Measurements from ENCODE around the gene SLC22A5.

The SLC22A5 gene

DNA sequence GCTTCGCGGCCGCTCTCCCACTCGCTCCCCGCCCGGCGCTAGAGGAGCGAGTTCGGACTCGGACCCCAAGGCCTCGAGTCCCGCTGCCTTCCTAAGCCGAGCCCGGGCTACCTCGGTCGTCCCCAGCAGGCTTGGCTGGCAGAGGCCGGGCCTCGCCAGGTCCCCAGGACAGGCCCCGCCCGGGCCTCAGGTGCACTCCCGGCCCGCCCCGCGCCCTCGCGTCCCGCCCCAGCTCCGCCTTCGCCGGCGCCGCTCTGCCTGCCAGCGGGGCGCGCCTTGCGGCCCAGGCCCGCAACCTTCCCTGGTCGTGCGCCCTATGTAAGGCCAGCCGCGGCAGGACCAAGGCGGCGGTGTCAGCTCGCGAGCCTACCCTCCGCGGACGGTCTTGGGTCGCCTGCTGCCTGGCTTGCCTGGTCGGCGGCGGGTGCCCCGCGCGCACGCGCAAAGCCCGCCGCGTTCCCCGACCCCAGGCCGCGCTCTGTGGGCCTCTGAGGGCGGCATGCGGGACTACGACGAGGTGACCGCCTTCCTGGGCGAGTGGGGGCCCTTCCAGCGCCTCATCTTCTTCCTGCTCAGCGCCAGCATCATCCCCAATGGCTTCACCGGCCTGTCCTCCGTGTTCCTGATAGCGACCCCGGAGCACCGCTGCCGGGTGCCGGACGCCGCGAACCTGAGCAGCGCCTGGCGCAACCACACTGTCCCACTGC is at the start of gene SLC22A5:
Gene SLC22A5, plus strand, starts transcription at position 237 of the 707 bp plus-strand sequence. Its CDS starts 263 bp downstream, at position 500.
- DNase-seq = peak; percentile 81

GRCh38 chr5:132319975-132320374 is 49.5 kb upstream of the SLC22A5 start:
- DNase-seq = no peak

- DNase-seq = no peak
Observed at GRCh38 chr5:132321109-132321721, 48.3 kb upstream of the SLC22A5 start.

GRCh38 chr5:132322266-132322665 is 47.2 kb upstream of the SLC22A5 start:
- no peak for DNase-seq

DNA sequence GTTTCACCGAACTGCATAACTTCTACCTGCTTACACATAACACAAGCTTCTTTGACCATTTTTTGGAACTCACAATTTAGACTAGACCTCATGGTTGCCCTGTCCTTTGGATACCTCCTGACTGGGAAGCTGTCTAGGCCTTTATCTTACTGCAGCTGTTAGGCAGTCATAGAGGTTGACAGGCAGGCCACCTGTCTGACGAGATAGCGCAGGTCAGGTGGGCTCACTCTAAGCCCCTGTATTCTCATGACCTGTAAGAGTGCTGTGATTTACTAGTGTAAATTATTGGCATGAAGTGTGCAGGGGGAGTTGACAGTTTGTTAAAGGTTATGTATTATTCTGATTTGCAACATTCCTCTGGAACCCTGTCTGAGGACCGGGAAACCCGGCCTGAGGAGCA is 46.3 kb upstream of the SLC22A5 start:
- no peak for DNase-seq

DNA sequence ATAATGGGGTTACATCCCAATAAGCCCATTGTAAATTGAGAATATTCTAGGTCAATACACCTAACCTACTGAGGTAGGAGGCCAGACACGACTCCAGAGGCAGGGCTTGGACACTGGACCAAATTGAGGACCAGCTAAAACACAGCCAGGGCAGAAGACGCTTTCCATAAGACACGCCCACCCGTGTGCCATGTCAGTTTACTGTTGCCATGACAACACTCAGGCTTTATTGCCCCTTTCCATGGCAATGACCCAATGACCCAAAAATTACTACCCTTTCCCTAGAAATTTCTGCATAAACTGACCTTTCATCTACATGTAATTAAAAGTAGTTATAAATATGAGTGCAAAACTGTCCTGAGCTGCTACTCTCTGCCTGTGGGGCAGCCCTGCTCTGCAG is 43.8 kb upstream of the SLC22A5 start:
- DNase-seq = no peak

DNA sequence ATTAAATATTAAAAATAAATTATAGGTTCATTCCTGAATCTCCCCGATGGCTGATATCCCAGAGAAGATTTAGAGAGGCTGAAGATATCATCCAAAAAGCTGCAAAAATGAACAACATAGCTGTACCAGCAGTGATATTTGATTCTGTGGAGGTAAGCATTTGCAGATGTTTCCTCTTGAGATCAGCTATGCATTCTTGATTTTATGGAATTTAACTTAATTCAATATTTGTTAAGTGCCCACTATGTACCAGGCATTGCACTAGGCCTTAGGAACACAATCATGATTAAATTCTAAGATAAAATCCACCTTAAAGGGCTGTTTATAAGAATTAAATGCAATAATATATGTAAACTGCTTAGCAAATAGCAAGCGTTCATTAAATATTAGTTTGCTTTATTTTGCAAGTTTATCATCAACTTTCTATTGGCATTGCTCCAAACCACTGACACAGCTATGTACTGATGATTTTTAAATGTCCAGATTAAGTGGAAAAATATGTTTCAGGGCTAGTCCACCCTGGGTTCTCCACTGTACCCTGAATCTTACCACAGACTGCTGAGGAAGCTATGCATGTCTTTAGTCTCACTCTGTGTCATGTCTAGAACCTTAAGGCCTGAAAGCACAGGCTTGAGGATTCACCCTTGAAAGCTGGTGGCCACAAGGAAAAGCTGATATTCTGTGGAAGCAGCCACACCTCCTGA is 42.1 kb upstream of the SLC22A5 start:
- DNase-seq = no peak

DNA sequence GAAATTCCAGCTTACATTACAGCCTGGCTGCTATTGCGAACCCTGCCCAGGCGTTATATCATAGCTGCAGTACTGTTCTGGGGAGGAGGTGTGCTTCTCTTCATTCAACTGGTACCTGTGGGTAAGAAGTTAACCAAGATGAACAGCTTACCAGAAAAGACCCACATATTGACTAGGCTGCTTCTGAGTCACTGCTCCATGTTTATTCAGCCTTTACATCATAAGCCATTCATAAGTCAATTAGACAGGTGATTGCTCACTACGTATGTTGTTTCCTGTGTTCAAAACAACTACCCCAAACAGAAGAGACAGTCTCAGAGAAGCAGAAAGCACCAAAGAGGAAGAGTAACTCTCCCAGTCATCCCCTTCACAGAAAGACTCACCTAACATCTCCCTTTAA is 34.7 kb upstream of the SLC22A5 start:
- no peak for DNase-seq

DNA sequence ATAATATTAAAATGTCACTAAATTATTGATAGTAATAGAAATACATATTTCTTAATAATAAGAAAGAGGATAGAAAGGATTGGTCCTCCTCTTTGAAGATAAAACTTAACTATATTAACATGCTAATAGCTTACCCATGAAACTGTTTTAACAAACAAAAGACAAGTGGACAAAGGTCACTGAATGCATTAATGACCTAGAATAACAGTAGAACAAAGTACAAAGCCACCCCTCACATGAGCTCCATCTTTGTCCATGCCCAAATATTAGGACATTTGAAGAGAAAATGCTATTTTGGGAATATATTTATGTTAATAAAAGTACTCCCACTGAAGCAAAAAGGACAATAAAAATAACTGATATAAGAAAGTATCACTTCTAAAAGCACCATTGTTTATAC is 34.1 kb upstream of the SLC22A5 start:
- DNase-seq = no peak

DNA sequence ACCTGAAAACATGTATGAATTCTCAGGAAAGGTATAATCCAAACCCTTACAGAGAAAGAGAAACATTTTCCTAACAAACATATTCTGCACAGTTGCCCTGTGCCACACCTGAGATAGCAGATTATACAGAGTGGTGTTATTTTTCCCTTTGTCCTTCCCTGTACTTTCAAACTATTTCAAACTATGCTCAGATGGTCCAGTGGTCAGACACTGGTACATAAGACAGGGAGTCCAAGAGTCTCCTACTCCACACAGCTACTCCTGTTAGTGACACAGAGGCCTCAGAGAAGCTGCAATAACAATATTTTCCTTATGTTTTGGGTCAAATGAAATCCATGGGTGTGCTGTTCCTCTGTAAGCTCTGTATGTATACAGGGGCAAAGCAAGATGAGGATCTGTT is 30.0 kb upstream of the SLC22A5 start:
- no peak for DNase-seq

DNA sequence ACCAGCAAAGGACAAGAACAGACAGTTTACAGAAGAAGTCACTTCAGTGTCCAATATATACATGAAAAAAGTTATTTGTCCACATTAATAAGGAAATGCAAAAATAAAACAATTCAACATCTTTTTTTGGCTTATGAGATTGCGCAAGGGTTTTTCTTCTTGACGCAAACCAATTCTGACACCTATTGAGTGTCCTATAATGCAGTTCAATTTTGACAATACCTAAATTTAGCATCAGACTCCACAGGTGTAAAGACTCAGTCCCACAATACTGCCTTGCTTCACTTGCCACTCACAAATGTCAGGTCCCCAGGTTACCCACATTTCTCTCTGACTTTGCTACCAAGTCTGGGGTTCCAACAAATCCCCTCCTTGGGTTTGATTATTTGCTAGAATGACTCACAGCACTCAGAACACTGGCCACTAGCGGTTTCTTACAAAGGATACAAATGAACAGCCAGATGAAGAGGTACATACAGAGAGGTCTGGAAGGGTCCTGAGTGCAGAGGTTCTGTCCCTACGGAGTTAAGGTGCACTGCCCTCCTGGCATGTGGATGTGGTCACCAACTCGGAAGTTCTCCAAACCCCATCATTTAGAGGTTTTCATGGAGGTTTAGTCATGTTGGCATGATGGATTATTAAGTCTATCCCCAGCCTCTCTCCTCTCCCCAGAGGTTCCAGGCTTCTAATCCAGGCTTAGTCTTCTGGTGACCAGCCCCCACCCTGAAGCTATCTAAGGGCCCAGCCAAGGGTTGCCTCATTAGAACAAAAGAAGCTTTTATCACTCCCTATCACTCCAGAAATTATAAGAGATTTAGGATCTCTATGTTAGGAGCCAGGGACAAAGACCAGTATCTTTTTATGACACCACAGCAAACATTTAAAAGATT is 27.0 kb upstream of the SLC22A5 start:
- DNase-seq = no peak

- no peak for DNase-seq
Observed at GRCh38 chr5:132344775-132345514, 24.6 kb upstream of the SLC22A5 start.

- DNase-seq = no peak
Observed at GRCh38 chr5:132353486-132353995, 16.0 kb upstream of the SLC22A5 start.

DNA sequence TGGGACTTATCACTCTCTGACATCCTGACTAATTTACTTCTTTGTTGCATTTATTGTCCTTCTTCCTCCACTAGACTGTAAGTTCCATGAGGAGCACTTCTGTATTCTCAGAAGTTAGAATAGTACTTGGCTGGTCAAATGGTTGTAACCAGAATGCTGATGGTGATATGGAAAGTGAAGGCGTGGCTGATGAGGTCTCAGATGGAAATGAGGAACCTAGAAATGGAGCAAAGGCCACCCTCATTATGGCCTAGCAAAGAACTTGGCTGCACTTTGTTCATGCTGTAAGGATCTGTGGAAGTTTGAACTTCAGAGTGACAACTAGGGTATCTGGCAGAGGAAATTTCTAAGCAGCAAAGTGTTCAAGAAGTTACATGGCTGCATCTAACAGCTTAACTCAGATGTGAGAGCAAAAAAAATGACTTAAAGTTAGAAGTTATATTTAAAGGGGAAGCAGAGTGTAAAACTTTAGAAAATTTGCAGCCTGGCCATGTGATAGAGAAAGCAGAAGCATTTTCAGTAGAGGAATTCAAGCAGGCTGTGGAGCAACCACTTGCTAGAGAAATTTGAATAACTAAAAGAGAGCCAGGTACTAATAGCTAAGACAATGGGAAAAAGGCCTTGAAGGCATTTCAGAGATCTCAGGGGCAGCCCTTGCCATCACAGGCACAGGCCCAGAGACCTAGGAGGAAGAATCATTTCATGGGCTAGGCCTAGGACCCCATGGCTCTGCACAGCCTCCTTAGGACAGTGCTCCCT is 14.9 kb upstream of the SLC22A5 start:
- no peak for DNase-seq

GRCh38 chr5:132355140-132355765 is 14.3 kb upstream of the SLC22A5 start:
- no peak for DNase-seq

DNA sequence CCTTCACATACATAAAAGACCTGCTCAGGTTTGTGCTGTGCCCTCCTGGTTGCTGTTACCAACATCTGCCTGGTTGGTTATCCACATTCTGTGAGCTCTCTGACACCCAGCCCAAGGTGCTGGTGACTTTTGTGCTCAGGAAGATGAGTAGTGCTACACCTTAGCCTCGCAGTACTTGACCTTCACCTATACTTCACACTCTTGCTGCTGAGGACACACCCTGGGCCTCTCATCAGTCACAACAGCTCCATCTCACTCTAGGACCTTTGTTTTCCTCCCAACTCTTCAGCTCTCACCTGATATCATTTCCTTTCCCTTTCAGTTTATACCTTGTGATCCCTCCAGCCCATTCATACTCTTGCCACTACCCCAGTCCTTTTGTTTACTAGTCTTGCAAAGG is 10.7 kb upstream of the SLC22A5 start:
- no peak for DNase-seq

DNA sequence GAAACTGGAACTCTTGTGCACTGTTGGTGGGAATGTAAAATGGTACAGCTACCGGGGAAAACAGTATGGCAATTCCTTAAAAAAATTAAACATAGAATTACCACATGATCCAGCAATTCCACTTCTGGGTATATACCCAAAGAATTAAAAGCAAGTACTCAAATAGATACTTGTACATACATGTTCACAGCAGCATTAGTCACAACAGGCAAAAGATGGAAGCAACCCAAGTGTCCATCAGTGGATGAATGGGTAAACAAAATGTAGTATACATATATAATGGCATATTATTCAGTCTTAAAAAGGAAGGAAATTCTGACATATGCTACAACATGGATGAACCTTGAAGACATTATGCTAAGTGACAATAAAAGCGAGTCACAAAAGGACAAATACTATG is 7.4 kb upstream of the SLC22A5 start:
- DNase-seq = no peak

GRCh38 chr5:132363431-132364112 is 5.9 kb upstream of the SLC22A5 start:
- peak; percentile 37 for DNase-seq

DNA sequence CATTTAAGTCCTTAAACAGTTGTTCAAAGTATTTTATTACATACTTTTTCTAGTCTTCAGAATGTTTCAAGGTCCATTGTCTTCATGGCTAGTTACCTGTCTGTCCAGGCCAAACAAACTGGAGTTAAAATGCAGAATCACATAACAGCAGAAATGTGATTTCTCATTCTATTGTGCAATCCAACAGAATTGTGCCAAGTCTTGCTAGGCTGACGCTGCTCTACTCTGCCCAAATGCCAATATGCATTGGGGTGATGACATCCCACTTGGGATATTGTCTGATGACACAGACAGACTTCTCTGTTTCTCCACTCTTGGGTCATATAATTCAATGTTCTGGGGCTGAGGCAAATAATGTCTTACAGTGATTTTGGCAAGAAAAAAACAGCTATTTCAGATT is 5.2 kb upstream of the SLC22A5 start:
- DNase-seq = no peak

DNA sequence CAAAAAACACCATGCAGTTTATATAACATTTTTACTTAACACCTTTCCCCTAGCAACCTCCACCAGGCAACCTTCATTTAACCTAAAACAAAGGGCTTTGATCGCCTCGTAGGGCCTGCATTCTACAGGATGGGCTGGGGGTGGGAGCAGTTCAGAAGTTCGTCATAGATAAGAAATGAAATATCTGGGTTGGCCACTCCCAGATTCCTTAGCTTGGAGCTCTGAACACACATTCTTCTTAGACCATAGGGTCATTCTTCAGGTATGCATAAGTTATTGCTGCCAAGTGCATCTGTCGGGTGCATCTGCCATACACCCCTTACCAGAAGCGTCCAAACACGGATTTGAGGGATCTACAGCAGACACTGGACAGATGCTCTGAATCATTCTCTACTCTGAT is 4.3 kb upstream of the SLC22A5 start:
- no peak for DNase-seq
